Osteocyte (in vitro differentiated cells): Measurements from ENCODE around the gene ARFGAP1. TPM values are rescaled to one million over a fixed set of nuclear protein-coding genes. Genes with fewer than 3 reads are reported as not detected.

ENCODE experiments used
- DNase-seq: peaks from one replicate; pipeline ENCODE4 v3.0.0; 2021; ENCODE audit warnings: mixed read lengths; ENCODE audit not compliant: unreplicated experiment; ENCODE audit errors: extremely low spot score
- H3K27ac Mint-ChIP-seq: one replicate; pipeline ENCODE4 v1.8.0; 2021; ENCODE audit warnings: mild to moderate bottlenecking, mixed read lengths; ENCODE audit not compliant: unreplicated experiment
- H3K27me3 Mint-ChIP-seq: one replicate; pipeline ENCODE4 v1.8.0; 2021; ENCODE audit warnings: mixed read lengths; ENCODE audit not compliant: unreplicated experiment
- H3K36me3 Mint-ChIP-seq: one replicate; pipeline ENCODE4 v1.8.0; 2021; ENCODE audit warnings: mixed read lengths; ENCODE audit not compliant: unreplicated experiment
- H3K4me1 Mint-ChIP-seq: one replicate; pipeline ENCODE4 v1.8.0; 2021; ENCODE audit warnings: mixed read lengths; ENCODE audit not compliant: unreplicated experiment
- H3K4me3 Mint-ChIP-seq: one replicate; pipeline ENCODE4 v1.8.0; 2021; ENCODE audit warnings: mild to moderate bottlenecking, moderate library complexity, mixed read lengths; ENCODE audit not compliant: unreplicated experiment
- H3K9me3 Mint-ChIP-seq: one replicate; pipeline ENCODE4 v1.8.0; 2021; ENCODE audit warnings: mixed read lengths; ENCODE audit not compliant: unreplicated experiment
- total RNA-seq: library from RNA; stranded (reverse); gene quantifications from 2 replicates; pipeline ENCODE4 v1.2.1, GENCODE V29; 2021
- TF ChIP-seq, protein P1 (sequence below): fragments of 200-600 bp; sonication (generic); IDR thresholded peaks from 2 replicates; pipeline ENCODE4 v1.5.0; 2021; ENCODE audit warnings: antibody characterized with exemption, mild to moderate bottlenecking, moderate library complexity

ARFGAP1 gene
- total RNA-seq, 1 donor from 2014 or later = 119 TPM

DNA sequence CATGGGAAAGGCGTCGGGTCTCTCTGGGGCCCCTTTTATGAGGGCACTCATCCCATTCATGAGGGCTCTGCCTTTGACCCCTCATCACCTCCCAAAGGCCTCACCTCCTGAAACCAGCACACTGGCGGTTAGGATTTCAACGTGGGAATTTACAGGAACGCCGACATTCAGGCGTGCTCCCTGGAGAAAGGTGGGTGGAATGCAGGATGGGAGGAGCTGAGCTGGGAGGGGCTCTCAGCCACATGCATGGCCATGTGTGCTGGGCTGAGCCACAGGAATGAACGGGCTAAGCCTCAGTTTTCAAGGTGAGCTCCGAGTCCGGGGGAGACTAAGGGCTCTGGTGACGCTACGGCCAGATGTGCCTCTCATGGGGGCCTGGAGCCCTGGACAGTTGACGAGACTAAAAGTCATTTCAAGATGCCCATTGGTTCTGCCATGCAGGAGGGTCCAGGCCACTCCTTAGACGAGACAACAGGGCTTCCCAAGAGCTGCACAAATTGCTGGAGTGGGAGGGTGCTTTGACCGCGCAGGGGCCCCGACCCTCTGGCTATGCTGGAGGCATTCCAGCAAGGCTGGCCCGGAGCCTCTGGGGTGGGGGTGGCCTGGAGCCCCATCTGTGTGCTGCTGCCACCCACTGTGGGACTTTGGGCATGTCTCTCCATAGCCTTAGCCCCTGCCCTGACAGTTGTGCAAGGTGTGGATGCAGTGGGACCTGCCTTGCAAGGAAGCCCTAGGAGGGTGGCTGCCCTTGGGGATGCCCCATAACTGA, 3.8 kb upstream of the ARFGAP1 start:
- H3K4me1 Mint-ChIP-seq = peaks cover 10% of the 10 kb centered on the region
- H3K9me3 Mint-ChIP-seq = no peaks in the 10 kb centered on the region
- H3K4me3 Mint-ChIP-seq = no peak overlapping the region
- H3K36me3 Mint-ChIP-seq = no peaks in the 10 kb centered on the region
- DNase-seq = no peak
- H3K27ac Mint-ChIP-seq = no peak overlapping the region
- peaks cover 10% of the 10 kb centered on the region for H3K27me3 Mint-ChIP-seq
- TF ChIP-seq, protein P1, sequence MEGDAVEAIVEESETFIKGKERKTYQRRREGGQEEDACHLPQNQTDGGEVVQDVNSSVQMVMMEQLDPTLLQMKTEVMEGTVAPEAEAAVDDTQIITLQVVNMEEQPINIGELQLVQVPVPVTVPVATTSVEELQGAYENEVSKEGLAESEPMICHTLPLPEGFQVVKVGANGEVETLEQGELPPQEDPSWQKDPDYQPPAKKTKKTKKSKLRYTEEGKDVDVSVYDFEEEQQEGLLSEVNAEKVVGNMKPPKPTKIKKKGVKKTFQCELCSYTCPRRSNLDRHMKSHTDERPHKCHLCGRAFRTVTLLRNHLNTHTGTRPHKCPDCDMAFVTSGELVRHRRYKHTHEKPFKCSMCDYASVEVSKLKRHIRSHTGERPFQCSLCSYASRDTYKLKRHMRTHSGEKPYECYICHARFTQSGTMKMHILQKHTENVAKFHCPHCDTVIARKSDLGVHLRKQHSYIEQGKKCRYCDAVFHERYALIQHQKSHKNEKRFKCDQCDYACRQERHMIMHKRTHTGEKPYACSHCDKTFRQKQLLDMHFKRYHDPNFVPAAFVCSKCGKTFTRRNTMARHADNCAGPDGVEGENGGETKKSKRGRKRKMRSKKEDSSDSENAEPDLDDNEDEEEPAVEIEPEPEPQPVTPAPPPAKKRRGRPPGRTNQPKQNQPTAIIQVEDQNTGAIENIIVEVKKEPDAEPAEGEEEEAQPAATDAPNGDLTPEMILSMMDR = no peak

DNA sequence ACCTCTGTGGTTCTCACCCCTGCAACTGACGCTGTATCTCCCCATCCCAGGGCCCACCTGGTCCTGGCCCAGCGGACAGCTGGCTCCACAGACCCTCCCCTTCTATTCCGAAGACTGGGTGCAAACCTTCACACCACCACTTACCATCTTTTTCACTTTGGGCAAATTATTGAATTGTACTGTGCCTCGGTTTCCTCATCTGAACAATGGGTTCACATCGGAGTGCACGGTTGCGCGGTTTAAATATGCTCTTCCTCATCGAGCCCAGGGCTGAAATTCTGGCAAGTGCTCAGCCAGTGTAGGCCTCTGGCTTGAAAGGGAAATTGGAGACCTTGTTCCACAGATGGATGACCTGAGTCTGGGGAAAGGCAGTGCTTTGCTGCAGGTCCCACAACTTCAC, 2.9 kb upstream of the ARFGAP1 start:
- H3K36me3 Mint-ChIP-seq = no peaks in the 10 kb centered on the region
- no peak overlapping the region for H3K27ac Mint-ChIP-seq
- TF ChIP-seq, protein P1 = no peak
- DNase-seq = no peak
- H3K4me1 Mint-ChIP-seq = peaks cover 18% of the 10 kb centered on the region
- no peaks in the 10 kb centered on the region for H3K9me3 Mint-ChIP-seq
- H3K4me3 Mint-ChIP-seq = no peak overlapping the region
- peaks cover under 1% of the 10 kb centered on the region for H3K27me3 Mint-ChIP-seq

- DNase-seq = no peak
- no peak overlapping the region for H3K27ac Mint-ChIP-seq
- TF ChIP-seq, protein P1 = no peak
- no peaks in the 10 kb centered on the region for H3K9me3 Mint-ChIP-seq
- H3K4me1 Mint-ChIP-seq = peaks cover 25% of the 10 kb centered on the region
- H3K4me3 Mint-ChIP-seq = peak overlapping the region; percentile 35
- no peaks in the 10 kb centered on the region for H3K27me3 Mint-ChIP-seq
- H3K36me3 Mint-ChIP-seq = no peaks in the 10 kb centered on the region
These were observed 1.8 kb upstream of the ARFGAP1 start for GRCh38 chr20:63270606-63271325.

DNA sequence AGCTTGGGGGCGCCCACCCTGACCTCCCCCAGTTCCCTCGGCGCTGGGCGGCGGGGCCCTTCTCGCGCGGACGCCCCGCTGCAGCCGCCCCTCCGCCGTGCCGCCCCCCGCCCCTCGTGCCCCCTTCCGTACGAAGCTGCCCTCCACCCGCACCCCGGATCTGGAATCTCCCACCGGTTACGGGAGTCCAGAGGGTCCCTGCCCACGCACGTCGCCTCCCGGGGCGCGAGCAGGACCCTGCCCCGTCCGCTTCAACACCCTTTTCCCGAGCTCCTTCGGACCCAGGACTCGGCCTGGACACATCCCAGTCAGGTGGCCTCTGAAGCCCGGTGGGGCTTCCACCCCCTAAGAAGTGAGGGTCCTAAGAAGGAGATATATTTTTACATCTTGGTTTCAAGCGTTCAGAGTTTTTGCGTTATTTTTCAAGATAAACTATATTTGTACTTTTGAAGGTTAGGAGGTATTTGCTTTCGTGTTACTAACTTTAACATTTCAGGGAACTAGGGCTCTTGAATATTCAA, 506 bp downstream of the ARFGAP1 start:
- DNase-seq = no peak
- no peaks in the 10 kb centered on the region for H3K9me3 Mint-ChIP-seq
- H3K4me1 Mint-ChIP-seq = peaks cover 26% of the 10 kb centered on the region
- H3K36me3 Mint-ChIP-seq = peaks cover 7% of the 10 kb centered on the region
- TF ChIP-seq, protein P1 = no peak
- no peaks in the 10 kb centered on the region for H3K27me3 Mint-ChIP-seq
- peak overlapping the region; percentile 75 for H3K4me3 Mint-ChIP-seq
- H3K27ac Mint-ChIP-seq = peak overlapping the region; percentile 67
